Stimulated activated effector memory CD8-positive, alpha-beta T cell treated with anti-CD3 and anti-CD28 coated beads, Interleukin-12 subunit alpha, Interleukin-12 subunit beta, amount 100 ng/mL, for 72 hours (primary cell): ENCODE results near the gene TENM4.

ENCODE experiments used
- ATAC-seq: fragments of 150-1000 bp; cut with Tn5 transposase; 2 replicates; pipeline ENCODE4 v1.10.0; 2021
- DNase-seq, 2 donors: peaks; one replicate each; pipeline ENCODE4 v3.0.0; 2021 to 2022; ENCODE audit warnings: low spot score in 2 of 2
- H3K27ac Mint-ChIP-seq: one replicate; pipeline ENCODE4 v1.8.0; 2022; ENCODE audit warnings: mild to moderate bottlenecking, mixed read lengths
- H3K36me3 Mint-ChIP-seq: one replicate; pipeline ENCODE4 v1.8.0; 2022; ENCODE audit warnings: mild to moderate bottlenecking, mixed read lengths
- H3K4me1 Mint-ChIP-seq: one replicate; pipeline ENCODE4 v1.8.0; 2022; ENCODE audit warnings: mixed read lengths
- H3K4me3 Mint-ChIP-seq: one replicate; pipeline ENCODE4 v1.8.0; 2022; ENCODE audit warnings: mild to moderate bottlenecking, mixed read lengths
- H3K9me3 Mint-ChIP-seq: one replicate; pipeline ENCODE4 v1.8.0; 2022; ENCODE audit warnings: mixed read lengths

The TENM4 gene

DNA sequence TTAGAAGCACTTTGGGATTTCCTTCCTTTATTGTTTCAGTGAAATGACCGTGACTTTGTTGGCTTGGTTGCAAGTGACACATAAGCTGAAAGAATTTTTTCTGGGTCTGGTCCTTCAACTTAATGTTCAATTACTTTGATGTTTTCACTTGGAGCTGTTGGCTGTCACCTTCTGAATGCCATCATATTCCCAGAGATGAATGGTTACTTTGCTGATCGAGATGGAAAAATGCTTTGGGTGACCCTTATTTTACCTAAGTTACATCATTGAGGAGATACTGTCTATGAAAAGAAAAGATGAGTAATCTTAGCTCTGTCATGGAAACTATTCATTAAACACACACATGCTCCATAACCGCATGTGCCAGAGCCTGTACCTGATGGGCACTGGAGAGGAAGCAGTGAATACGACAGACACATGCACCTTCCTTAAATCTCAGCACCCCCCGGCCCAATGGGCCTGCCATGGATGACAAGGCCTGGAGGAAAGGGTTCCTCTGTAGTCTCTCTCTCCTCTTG is 76.9 kb downstream of the TENM4 start:
- no peaks in the 10 kb centered on the region for H3K4me1 Mint-ChIP-seq
- no peak overlapping the region for H3K4me3 Mint-ChIP-seq
- DNase-seq (no peak), ATAC-seq (no peak)
- H3K36me3 Mint-ChIP-seq = no peaks in the 10 kb centered on the region
- no peak overlapping the region for H3K27ac Mint-ChIP-seq
- H3K9me3 Mint-ChIP-seq = no peaks in the 10 kb centered on the region

DNA sequence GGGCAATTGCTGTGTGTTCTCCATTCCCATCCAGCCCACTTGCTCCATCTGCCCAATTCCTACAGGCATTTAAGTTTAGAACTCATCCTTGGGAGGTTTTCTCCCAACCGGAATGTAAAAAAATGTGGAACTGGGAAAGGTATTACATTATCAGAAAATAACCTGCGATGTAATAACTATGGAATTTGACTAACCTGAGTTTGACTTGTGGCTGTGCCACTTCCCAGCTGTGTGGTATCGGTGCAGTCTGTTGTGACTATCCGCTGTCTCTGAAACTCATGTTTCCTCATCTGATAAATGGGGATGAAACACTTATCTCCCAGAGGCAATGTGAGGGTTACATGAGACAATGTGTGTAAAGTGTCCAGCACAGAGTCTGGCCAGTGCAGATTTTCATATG is 77.6 kb downstream of the TENM4 start:
- Mint-ChIP-seq H3K4me1 (no peaks in the 10 kb centered on the region), H3K9me3 (peaks cover 3% of the 10 kb centered on the region), H3K4me3 (no peak overlapping the region), H3K36me3 (no peaks in the 10 kb centered on the region), H3K27ac (no peak overlapping the region)
- ATAC-seq = no peak
- no peak for DNase-seq

DNA sequence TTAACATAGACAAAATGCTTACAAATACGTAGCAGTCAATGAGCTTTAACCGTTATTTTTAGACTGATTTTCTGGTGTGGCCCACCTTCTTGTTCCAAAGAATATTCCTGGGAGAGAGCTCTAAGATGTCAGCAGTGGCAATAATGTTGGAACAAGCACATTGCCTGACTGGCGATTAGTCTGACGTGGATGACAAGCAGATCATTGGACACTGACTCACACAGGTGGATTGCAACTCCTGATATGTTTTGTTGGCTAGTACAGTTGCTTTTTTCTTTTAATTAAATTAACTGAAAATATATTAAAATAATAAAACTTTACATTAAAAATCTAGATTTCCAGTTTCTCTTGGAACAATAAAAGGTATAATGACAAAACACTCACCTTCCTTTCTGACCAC is 78.0 kb downstream of the TENM4 start:
- Mint-ChIP-seq H3K4me3 (no peak overlapping the region), H3K9me3 (peaks cover 5% of the 10 kb centered on the region), H3K27ac (no peak overlapping the region), H3K4me1 (no peaks in the 10 kb centered on the region), H3K36me3 (no peaks in the 10 kb centered on the region)
- ATAC-seq (no peak), DNase-seq (no peak)

DNA sequence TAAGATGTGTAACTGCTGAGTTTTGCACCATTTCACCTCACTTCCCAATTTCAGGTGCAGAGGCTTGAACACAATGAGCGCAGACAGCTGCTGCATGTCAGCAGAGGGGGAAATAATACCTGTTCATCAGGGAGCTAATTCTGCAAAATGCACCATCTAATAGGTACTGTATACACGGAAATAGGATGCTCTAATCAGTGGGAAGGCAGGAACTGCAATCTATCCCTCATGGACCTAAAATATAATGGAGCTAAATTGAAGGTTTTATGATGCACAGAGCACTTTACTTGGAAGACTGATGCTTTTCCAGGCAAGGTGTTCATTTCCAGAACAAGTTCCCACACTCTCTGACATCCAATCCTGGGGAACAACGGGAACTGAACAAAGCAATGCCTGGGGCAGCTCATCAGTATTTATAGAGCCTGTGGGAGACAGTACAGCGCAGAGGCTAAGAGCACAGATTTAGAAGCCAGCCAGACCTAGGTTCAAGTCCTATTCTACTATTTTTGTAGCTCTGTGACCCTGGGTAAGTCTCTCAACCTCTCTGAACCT is 78.5 kb downstream of the TENM4 start:
- Mint-ChIP-seq H3K36me3 (no peaks in the 10 kb centered on the region), H3K27ac (no peak overlapping the region), H3K4me1 (no peaks in the 10 kb centered on the region), H3K9me3 (peaks cover 5% of the 10 kb centered on the region), H3K4me3 (no peak overlapping the region)
- ATAC-seq (no peak), DNase-seq (no peak)

DNA sequence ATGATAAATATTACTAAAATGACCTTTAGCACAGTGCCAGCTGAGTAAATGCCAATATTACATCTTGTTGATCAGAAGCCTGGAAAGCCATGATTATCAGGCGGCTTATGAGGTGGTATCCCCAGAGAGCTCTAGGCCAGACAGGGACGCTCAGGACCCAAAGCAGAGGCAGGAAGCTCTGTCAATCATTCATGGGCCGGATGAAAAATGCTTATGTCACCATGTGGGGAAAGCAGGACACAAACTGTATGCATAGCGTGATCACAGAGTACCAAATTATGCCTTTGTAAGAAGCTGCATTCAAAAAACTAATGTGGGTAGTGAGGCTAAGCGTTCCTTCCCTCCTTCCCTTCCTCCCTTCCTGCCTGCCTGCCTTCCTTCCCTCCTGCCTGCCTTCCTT is 82.6 kb downstream of the TENM4 start:
- Mint-ChIP-seq H3K27ac (no peak overlapping the region), H3K36me3 (no peaks in the 10 kb centered on the region), H3K4me1 (no peaks in the 10 kb centered on the region), H3K9me3 (peaks cover 5% of the 10 kb centered on the region), H3K4me3 (no peak overlapping the region)
- ATAC-seq (no peak), DNase-seq (no peak)

DNA sequence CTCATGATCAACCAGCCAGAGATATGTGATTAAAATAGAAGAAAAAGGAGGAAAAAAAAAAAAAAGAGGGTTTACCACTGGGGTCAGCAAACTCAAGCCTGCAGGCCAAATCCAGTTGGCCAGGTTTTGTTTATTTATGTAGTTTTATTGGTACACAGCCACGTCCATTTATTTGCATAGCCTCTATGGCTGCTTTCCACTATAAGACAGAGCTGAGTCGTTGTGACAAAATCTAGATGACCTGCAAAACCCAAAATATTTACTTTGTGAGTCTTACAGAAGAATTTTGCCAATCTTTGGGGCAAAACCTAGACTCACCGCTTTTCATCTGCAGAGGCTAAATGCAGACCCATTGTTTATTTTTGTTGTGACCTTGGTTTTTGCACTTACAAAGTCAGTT is 87.1 kb downstream of the TENM4 start:
- Mint-ChIP-seq H3K36me3 (no peaks in the 10 kb centered on the region), H3K27ac (no peak overlapping the region), H3K4me3 (no peak overlapping the region), H3K9me3 (peaks cover 16% of the 10 kb centered on the region), H3K4me1 (no peaks in the 10 kb centered on the region)
- no peak for ATAC-seq
- no peak for DNase-seq

DNA sequence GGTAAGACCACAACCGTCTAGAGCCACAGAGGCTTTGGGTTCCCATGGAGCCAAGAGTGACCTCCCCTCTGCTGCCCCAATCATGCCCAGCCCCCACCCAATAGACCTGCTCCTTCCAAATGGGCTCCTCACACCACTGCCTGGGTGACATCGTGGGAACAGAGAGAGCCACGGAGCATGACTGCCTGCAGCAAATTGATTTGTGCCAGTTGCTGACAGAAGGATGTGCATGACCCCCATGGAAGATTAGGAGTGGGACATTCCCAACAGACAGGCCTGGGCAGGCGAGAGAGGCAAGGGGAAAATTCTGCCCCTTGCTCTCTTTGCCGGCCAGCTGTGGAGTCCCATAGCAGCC is 88.5 kb downstream of the TENM4 start:
- H3K9me3 Mint-ChIP-seq = peaks cover 11% of the 10 kb centered on the region
- ATAC-seq (no peak), DNase-seq (no peak)
- no peak overlapping the region for H3K27ac Mint-ChIP-seq
- no peaks in the 10 kb centered on the region for H3K4me1 Mint-ChIP-seq
- H3K4me3 Mint-ChIP-seq = no peak overlapping the region
- H3K36me3 Mint-ChIP-seq = no peaks in the 10 kb centered on the region

DNA sequence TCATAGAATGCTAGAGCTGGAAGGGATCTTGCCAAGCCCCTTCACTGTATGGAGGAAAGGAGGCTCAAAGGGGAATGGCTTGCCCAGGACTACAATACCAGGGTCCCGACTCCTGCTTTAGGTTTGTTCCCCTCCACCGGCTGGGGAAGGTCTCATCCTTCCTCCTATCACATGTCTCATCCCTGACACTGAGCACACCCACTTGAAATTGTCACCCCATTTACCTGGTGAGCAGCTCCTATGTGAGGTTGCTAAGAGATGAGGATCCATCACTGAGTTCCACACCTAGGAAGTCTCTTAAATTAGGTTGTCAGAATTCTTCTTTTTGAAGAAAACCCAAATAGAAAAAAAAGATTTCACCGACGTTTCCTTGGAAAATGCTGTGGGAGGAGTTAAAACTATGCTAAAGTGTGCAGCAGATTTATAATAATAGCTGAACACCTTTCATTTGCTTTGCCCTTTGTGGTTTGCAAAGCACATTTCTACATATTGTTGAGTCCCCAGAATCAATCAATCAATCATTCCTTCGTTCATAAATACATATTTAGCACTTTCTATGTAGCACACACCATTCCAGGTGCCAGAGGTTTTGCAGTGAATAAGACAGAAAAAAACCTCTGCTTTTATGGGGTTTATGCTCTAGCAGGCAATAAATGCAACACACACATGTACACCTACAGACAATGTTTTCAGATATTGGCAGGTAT is 91.7 kb downstream of the TENM4 start:
- Mint-ChIP-seq H3K4me3 (no peak overlapping the region), H3K9me3 (peaks cover 11% of the 10 kb centered on the region), H3K36me3 (no peaks in the 10 kb centered on the region), H3K4me1 (no peaks in the 10 kb centered on the region), H3K27ac (no peak overlapping the region)
- ATAC-seq (no peak), DNase-seq (no peak)

DNA sequence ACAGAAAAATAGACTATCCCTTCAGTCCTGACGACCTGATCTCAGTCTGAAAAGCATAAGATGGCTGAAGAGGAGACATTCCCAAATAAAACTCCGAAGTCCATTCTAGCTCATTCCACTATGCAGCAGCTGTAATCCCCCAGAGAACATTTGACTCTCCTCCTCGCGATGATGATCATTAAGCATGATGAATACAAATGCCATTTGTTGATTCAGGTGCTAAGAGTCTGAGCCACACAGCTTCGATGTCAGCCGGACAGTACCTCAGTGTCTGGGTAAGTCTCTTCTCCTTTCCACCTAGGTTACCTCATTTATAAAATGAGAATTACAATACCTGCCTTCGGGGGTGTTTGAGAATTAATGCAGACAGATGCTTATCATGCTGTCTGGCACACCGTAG is 94.8 kb downstream of the TENM4 start:
- Mint-ChIP-seq H3K9me3 (peaks cover 5% of the 10 kb centered on the region), H3K27ac (no peak overlapping the region), H3K4me3 (no peak overlapping the region), H3K4me1 (no peaks in the 10 kb centered on the region), H3K36me3 (no peaks in the 10 kb centered on the region)
- DNase-seq (no peak), ATAC-seq (no peak)

DNA sequence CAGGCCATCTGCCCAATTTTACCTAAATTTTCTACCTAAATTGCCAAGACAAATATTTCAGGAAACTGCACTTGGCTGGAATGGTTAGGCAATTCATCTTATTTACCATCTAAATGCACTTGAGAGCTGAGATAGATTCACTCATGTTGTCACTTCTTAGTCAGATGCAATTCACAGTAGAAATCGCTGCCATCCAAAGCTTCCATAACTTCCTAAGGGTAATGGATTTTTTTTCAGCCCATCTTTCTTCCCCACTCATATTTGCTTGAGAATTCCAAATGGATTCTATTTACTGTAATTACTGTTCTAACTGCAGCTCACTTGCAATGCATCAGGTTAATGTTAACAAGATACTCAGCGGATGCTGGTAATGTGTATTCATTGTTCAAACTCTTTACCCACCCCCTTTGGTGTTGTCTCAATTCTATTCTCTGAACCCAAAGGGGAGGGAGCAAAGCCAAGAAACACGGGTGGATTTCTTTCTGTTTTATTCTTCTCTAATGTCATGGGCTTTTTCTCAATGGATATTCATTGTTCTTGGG is 96.0 kb downstream of the TENM4 start:
- Mint-ChIP-seq H3K27ac (no peak overlapping the region), H3K36me3 (no peaks in the 10 kb centered on the region), H3K4me1 (no peaks in the 10 kb centered on the region), H3K9me3 (no peaks in the 10 kb centered on the region), H3K4me3 (no peak overlapping the region)
- DNase-seq (no peak), ATAC-seq (no peak)

DNA sequence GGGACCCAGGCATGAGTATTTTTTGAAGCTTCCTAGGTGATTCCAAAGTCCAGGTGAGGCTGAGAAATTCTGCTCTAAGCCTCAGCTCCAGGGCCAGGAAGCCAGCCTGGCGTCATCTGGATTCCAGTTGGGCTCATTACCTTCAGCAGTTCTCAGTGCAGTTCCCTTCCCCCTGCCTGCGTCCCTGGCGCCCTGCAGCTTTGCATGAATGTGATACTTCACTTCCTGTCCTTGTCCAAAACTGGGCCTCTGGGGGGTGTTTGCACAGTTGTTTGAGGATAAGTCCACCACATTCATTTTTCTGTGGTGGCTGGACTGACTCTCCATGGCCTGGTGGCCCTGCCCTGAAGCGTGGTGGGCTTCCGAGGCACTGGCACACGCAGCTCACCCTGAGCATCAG is 98.1 kb downstream of the TENM4 start:
- H3K36me3 Mint-ChIP-seq = no peaks in the 10 kb centered on the region
- no peaks in the 10 kb centered on the region for H3K4me1 Mint-ChIP-seq
- H3K27ac Mint-ChIP-seq = no peak overlapping the region
- DNase-seq = no peak
- H3K9me3 Mint-ChIP-seq = peaks cover 3% of the 10 kb centered on the region
- no peak overlapping the region for H3K4me3 Mint-ChIP-seq
- no peak for ATAC-seq

DNA sequence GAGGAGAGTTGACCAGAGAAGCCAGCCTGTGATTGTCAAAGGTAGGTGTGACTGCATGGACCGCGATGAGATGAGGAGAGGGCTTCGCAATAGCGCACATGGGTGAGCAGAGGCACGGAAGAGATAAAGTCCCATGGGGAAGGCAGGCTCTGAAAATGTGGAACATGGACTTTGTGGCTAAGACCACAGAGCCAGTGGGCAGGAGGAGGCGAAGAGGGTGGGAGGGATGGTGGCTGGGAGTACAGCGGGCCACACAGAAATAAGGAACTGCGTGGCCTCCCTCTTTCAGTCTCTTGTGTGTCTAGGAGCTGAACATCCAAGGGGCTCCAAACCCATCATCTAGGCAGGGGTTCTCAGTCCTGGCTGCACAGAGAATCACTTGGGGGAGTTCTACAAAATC is 98.6 kb downstream of the TENM4 start:
- Mint-ChIP-seq H3K27ac (no peak overlapping the region), H3K4me3 (no peak overlapping the region)

DNA sequence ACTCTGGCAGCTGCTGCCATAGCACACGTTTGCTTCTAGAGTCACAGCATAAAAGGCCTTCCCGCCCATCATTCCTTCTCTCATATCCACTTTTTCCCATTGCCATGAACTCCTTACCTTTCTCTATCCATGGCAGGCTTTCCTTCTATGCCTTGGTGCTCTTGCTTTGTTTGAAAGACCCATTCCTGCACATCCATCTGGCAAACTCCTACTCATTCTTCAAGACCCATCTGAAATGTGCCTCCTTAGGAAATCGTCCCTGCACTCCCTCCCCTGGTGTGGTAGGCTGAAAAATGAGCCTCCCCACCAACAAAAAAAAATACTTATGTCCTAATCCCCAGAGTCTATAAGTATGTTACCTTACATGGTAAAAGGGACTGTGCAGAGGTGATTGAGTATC is 100.3 kb downstream of the TENM4 start:
- peaks cover 3% of the 10 kb centered on the region for H3K9me3 Mint-ChIP-seq
- no peak for ATAC-seq
- H3K27ac Mint-ChIP-seq = no peak overlapping the region
- no peaks in the 10 kb centered on the region for H3K4me1 Mint-ChIP-seq
- no peaks in the 10 kb centered on the region for H3K36me3 Mint-ChIP-seq
- DNase-seq = no peak
- no peak overlapping the region for H3K4me3 Mint-ChIP-seq

More for the DNA sequence above, 98.6 kb downstream of the TENM4 start:
- Mint-ChIP-seq H3K4me1 (no peaks in the 10 kb centered on the region), H3K9me3 (peaks cover 3% of the 10 kb centered on the region), H3K36me3 (no peaks in the 10 kb centered on the region)
- DNase-seq (no peak), ATAC-seq (no peak)

DNA sequence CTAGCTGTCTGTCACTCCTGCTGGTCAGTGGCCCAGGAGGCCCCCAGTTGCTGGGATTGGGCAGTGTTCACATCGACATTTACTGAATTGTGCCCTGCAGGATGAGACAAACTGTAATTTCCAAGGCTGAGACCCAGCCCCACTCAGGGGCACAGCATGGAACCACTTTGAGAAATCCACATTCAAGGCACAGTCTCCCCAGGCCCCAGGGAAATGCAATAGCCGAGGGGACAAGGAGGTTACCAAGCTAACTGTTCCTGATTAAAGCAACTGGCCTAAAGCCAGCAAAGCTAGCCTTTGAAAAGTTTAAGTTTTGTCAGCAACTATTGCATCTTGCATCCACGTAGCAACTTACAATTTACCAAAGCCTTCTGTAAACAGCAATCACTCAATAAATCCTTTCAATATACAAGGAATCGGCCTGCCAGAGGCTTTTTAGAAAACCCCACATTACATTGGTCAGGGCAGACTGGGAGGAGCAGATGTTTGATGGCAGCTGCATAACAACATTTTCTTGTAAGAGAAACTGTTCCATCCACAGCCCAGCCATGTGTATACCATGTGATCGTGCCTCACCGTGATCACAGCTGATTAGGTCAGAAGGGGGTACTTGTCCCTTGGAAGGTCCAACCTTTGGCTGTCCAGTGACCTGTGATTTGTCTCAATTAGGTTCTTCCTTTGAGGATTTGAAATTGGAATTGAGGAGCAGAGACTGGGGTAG is 103.9 kb downstream of the TENM4 start:
- ATAC-seq (no peak), DNase-seq (no peak)
- Mint-ChIP-seq H3K4me1 (no peaks in the 10 kb centered on the region), H3K27ac (no peak overlapping the region), H3K36me3 (no peaks in the 10 kb centered on the region), H3K9me3 (peaks cover 6% of the 10 kb centered on the region), H3K4me3 (no peak overlapping the region)

DNA sequence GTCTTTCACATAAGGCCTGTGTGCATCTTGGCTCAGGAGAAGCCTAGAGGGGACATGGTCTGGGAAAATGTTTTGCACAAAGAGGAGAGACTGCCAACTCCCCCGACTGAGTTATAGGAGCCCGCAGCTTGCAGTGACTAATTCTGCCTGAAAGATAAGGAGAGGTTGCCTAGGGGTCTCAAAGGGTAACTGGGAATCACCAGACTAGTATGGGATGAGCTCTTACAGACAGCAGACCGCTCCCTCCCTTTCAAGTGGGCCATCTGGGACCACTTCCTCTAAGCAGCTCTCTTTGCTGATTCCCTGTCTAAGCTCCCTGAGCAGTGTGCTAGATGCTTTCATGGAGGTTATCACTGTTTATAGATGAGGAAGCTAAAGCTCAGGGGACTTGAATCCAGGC is 105.1 kb downstream of the TENM4 start:
- no peak for ATAC-seq
- H3K4me3 Mint-ChIP-seq = no peak overlapping the region
- H3K4me1 Mint-ChIP-seq = no peaks in the 10 kb centered on the region
- no peak for DNase-seq
- H3K9me3 Mint-ChIP-seq = peaks cover 6% of the 10 kb centered on the region
- H3K36me3 Mint-ChIP-seq = no peaks in the 10 kb centered on the region
- no peak overlapping the region for H3K27ac Mint-ChIP-seq

DNA sequence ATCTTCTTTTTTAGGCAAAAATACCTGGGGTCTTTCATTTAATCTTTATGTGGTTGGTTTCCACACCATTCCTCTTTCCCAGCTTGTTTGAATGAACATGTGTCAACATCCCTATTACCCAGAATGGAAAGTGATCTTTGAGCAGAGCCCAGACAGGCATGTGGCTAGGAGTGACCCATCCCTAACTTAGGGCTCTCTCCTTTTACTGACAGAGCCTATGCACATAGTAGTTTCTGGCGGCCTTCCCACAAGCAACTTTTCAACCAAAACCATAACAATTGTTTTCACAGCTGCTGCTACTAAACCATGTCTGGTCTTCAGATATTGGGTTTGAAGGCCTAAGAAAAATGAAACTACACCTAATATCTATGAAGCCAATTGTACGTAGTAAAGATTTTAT is 107.5 kb downstream of the TENM4 start:
- H3K4me1 Mint-ChIP-seq = no peaks in the 10 kb centered on the region
- DNase-seq (no peak), ATAC-seq (no peak)
- H3K36me3 Mint-ChIP-seq = no peaks in the 10 kb centered on the region
- peaks cover 3% of the 10 kb centered on the region for H3K9me3 Mint-ChIP-seq
- H3K27ac Mint-ChIP-seq = no peak overlapping the region
- H3K4me3 Mint-ChIP-seq = no peak overlapping the region
